HG03097 (cell line): ENCODE data around the gene GRK3.

Experiments
- ATAC-seq: cut with Tn5 transposase; IDR thresholded peaks from one replicate; pipeline ENCODE4 v1.9.1; 2021; ENCODE audit not compliant: unreplicated experiment, low FRiP score

Gene GRK3

DNA sequence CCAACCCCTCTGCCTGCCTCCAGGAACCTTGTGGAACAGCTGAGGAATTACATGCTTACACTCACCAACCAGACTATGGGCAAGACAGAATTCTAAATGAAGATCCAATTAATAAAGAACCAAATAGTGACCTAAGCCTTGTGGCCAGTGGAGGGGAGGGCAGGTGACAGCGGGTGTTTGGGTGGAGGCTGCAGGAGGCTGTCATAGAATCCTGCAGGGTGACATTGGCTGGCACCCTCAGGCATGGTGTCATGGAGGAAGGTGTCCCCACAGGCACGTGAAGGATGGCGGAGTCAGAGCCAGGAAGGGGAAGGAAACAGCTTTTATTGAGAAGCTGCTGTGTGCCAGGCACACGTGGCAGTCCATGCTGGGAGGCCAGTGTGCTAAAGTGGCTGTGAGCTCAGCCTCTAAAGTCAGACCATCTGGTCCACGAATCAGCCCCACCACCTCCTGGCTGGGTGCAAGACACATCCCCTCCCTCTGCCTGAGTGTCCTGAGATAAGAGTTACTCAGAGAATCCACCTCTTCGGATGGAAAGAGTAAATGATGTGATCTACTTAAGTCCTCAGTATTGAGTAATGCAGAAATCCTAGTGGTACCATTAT, 186.2 kb downstream of the GRK3 start:
- ATAC-seq = no peak

DNA sequence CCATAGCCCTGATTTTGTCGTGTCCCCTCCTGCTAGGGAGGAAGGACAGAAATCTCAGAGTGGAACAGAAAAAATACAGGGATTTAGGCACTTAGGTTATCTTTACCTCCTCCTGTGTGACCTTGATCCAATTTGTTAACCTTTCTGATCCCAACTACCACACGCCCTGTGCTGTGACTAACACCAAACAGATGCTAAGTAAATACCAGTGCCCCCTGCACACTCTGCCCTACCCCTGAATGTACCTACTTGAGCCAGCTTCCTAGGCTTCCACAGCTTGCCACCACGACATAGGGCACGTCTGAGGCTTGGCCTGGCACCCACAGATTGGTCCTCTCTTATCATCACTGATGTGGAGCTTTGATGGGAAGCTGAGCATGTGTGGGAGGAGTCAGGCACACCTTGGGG, 186.7 kb downstream of the GRK3 start:
- ATAC-seq = no peak

GRCh38 chr22:25752615-25753214, 188.2 kb downstream of the GRK3 start:
- ATAC-seq = no peak

- no peak for ATAC-seq
Observed at GRCh38 chr22:25753252-25753651, 188.8 kb downstream of the GRK3 start.

GRCh38 chr22:25754527-25755202, 190.2 kb downstream of the GRK3 start:
- no peak for ATAC-seq

GRCh38 chr22:25757686-25758085, 193.2 kb downstream of the GRK3 start:
- no peak for ATAC-seq

DNA sequence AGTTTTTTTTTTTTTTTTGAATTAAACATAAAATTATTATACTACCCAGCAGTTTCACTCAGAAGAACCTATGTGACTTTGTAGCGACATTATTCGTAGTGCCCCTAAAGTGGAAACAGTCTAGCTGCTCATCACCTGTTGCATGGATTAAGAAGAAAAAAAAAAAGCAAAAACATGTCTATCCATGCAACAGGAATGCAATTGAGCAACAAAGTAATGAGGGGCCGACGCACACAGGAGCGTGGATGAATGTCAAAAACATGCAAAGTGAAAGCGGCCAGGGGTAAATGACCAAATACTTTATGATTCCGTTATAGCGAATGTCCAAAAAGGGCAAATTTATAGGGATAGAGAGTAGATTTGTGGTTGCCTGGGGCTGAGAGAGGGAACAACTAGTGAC, 193.8 kb downstream of the GRK3 start:
- no peak for ATAC-seq

DNA sequence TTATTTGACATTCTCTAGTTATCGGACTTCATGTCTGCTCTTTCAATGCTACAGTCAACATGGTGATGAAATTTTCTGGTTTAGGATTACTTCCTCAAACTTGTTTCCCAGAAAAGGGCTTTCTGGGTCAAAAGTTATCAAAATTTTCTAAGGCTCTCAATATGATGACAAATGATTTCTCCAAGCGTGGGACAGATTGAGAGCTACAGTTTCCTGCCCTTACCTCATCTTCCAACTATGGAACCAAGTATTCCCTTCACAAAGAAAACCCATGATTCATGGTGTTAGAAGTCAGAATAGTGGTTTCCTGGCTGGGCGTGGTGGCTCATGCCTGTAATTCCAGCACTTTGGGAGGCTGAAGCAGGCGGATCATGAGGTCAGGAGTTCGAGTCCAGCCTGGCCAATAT, 195.4 kb downstream of the GRK3 start:
- no peak for ATAC-seq

- ATAC-seq = no peak
Observed at GRCh38 chr22:25760294-25760693, 195.8 kb downstream of the GRK3 start.

- ATAC-seq = no peak
Observed at GRCh38 chr22:25760848-25761595, 196.5 kb downstream of the GRK3 start.

GRCh38 chr22:25762147-25762546, 197.7 kb downstream of the GRK3 start:
- no peak for ATAC-seq

DNA sequence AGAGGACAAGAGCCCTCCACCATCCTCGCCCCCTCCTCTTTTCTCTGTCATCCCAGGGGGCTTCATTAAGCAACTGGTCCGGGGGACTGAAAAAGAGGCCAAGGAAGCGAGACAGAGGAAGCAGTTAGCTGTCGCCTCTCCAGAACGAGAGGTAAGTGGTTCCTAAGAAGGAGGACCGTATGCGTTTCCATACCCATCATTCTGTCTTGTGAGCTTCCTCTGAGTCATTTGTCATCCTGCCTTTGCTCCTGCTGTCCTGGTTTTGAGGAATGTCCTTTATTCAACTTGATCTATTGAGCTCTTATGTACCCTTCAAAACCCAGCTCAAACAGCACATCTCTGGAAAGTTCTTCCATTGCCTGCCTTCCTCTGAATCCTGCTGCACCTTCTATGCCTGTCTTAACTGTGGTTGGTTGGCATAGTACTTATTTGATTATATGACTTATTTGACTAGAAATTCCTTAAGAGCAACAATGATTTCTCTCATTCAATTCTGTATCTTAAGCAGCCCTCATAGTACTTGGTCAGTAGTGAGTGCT, 198.8 kb downstream of the GRK3 start:
- no peak for ATAC-seq

DNA sequence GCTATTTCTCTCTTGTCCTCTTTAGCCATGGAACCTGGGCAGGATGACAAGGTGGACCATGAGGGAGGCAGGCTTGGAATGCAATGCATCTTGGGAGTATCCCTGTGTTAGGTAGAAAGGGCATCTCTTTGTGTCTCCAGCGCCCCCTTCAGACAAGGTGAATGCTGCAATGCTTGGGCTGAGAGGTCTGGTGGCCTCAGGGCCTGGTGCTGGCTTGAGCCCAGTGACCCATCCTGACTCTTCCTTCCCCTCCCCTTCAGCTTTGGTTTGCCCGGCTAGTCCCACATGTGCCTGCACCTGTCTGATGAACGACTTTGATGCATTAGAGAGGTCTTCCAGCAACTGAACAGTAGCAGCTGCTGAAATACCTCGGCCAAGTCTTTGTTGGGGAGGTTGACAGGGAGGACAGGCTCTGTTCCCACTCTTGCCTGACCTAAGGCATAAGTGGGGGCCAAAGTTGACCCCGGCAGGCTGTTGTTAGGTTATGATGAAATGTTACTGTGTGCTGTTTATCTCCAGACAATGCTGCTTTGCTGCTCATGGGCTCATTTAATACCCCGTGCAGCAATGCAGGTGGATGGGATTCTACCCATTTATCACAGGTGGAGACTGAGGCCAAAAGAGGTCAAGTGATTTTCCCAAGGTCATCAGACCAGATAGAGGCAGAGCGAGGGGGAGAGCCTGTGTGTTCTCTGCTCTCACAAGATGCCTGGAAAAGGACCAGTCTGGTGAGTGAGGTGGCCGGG, 200.0 kb downstream of the GRK3 start:
- ATAC-seq = no peak

GRCh38 chr22:25765016-25765367, 200.5 kb downstream of the GRK3 start:
- no peak for ATAC-seq

- no peak for ATAC-seq
Observed at GRCh38 chr22:25765801-25766200, 201.3 kb downstream of the GRK3 start.

DNA sequence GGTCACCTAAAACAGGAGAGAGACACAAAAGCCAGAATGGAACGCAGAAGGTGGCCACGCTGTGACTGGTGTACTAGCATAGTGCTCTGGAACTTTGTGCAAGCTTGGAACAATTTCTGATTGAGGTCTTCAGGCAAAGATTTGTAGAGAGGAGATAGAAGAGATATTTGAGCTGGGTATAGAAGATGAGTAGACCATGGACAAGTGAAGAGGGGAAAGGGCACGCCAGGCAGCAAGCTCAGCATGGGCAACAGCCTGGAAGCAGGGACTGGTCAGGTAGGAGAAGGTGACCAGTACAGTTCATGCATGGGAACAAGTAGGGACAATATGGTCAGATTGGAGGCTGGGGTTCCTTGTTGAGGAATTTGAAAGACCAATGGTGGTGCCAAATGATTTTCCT, 201.9 kb downstream of the GRK3 start:
- ATAC-seq = no peak

- ATAC-seq = no peak
Observed at GRCh38 chr22:25770333-25770732, 205.9 kb downstream of the GRK3 start.

GRCh38 chr22:25772288-25772687, 207.8 kb downstream of the GRK3 start:
- ATAC-seq = no peak

DNA sequence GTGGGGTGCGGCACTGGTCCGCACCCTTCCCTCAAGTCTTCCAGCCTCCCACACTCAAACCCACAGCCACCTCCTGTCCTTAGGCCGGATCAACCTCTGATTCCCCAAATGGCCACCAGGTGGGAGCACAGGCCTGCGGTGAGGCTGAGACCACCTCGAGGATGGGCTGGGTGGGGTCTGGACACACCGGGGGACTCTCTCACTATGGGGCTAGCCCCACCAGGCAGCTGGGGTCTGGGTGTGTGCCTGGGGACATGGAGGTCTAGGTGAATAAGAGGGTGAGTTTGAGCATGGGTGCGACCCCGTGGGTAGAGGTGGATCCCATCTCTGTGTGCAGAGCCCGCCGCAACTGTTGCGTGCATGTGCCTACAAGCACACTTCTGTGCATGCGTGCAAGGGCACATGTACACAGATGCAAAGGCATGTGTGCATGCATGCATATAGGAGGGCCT, 210.1 kb downstream of the GRK3 start:
- no peak for ATAC-seq

DNA sequence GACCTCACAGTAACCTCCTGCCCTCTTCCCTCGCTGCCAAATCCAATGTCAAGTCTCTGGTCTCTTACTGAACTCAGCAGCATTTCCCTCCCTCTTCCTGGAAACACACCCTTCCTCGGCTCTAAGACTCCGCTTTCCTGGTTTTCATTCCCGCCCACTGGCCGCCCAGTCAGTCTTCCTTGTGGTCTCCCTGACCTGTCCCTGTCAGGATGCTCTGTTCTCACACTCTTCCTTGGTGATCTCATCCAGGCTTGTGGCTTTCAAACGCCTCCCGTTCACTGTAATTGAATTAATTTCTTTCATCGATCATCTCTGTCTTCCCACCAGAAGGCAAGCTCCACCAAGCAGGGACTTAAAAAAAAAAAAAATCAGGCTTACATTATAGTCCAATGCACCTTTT, 211.1 kb downstream of the GRK3 start:
- ATAC-seq = no peak

DNA sequence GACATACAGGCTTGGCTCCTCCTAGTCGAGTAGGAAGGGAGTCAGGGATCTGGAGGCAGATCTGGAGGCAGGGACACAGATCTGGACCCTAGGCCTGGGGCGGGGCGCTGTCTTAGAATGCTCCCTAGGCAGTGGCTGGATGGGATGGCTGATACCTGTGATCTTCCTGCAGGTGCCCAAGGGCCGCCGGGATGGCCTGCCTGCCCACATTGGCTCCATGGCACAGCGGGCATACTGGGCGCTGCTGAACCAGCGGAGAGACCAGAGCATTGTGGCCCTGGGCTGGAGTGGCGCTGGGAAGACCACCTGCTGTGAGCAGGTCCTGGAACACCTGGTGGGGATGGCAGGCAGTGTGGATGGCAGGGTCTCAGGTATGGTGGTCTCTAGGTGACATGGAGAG, 212.9 kb downstream of the GRK3 start:
- ATAC-seq = no peak
